OCI-LY1 (cell line): ENCODE measurements around the gene OR6B2.

Source experiments
- EZH2 ChIP-seq: fragments of 200-600 bp; sonication (generic), shearing (Covaris generic); IDR thresholded peaks from 2 replicates; pipeline ENCODE4 v1.8.0; 2017; ENCODE audit warnings: borderline replicate concordance, mixed run types, mild to moderate bottlenecking, antibody characterized with exemption, low read length, moderate library complexity, mixed read lengths
- TF ChIP-seq, protein P1 (sequence below): fragments of 200-600 bp; sonication (generic), shearing (Covaris generic); IDR thresholded peaks from 2 replicates; pipeline ENCODE4 v1.5.1; 2017; ENCODE audit warnings: mild to moderate bottlenecking, antibody characterized with exemption, low read length, moderate library complexity, mixed read lengths

DNA sequence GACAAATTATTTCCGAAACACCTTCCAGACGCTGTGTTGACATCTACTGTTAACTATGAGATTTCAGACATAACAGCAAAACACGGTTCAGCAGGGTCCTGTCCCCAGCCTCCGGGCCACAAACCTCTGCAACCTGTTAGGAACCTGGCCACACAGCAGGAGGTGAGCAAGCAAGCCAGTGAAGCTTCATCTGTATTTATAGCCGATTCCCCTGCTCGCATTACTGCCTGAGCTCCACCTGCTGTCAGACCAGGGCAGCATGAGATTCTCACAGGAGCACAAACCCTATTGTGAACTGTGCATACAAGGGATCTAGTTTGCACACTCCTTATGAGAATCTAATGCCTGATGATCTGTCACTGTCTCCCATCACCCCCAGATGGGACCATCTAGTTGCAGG is 36.1 kb downstream of the OR6B2 start:
- TF ChIP-seq, protein P1, sequence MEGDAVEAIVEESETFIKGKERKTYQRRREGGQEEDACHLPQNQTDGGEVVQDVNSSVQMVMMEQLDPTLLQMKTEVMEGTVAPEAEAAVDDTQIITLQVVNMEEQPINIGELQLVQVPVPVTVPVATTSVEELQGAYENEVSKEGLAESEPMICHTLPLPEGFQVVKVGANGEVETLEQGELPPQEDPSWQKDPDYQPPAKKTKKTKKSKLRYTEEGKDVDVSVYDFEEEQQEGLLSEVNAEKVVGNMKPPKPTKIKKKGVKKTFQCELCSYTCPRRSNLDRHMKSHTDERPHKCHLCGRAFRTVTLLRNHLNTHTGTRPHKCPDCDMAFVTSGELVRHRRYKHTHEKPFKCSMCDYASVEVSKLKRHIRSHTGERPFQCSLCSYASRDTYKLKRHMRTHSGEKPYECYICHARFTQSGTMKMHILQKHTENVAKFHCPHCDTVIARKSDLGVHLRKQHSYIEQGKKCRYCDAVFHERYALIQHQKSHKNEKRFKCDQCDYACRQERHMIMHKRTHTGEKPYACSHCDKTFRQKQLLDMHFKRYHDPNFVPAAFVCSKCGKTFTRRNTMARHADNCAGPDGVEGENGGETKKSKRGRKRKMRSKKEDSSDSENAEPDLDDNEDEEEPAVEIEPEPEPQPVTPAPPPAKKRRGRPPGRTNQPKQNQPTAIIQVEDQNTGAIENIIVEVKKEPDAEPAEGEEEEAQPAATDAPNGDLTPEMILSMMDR = no peak
- TF ChIP-seq EZH2 = no peak
